HG03066 (cell line): ENCODE measurements around the gene ADAT1.
"Not testable (repeated sequence)": the region's sequence is repeated elsewhere in the genome, so short reads cannot be mapped to it uniquely, and the experiment has no call there.

Experiments used
- ATAC-seq: cut with Tn5 transposase; IDR thresholded peaks from one replicate; pipeline ENCODE4 v1.9.1; 2021; ENCODE audit warnings: low read depth; ENCODE audit not compliant: unreplicated experiment

ADAT1 gene

GRCh38 chr16:75620326-75621169 is 2.5 kb downstream of the ADAT1 start:
- no peak for ATAC-seq

- ATAC-seq, result no peak
Observed at GRCh38 chr16:75618780-75619179, 4.3 kb downstream of the ADAT1 start.

- ATAC-seq, result no peak
Observed at GRCh38 chr16:75617121-75617520, 6.0 kb downstream of the ADAT1 start.

GRCh38 chr16:75616521-75617010 is 6.5 kb downstream of the ADAT1 start:
- no peak for ATAC-seq

- no peak for ATAC-seq
Observed at GRCh38 chr16:75615619-75616018, 7.5 kb downstream of the ADAT1 start.

GRCh38 chr16:75614066-75614897 is 8.8 kb downstream of the ADAT1 start:
- no peak for ATAC-seq

GRCh38 chr16:75606507-75606906 is 16.6 kb downstream of the ADAT1 start:
- ATAC-seq, result no peak

- ATAC-seq, result no peak
Observed at GRCh38 chr16:75603241-75603640, 19.8 kb downstream of the ADAT1 start.

GRCh38 chr16:75599452-75600277 is 23.4 kb downstream of the ADAT1 start:
- ATAC-seq, result no peak

- ATAC-seq, result no peak
Observed at GRCh38 chr16:75593825-75594820, 29.0 kb downstream of the ADAT1 start.

GRCh38 chr16:75593308-75593707 is 29.8 kb downstream of the ADAT1 start:
- no peak for ATAC-seq

- ATAC-seq, result not testable (repeated sequence)
Observed at GRCh38 chr16:75591927-75592326, 31.2 kb downstream of the ADAT1 start.

- no peak for ATAC-seq
Observed at GRCh38 chr16:75590920-75591843, 31.9 kb downstream of the ADAT1 start.

GRCh38 chr16:75589306-75589705 is 33.8 kb downstream of the ADAT1 start:
- no peak for ATAC-seq

GRCh38 chr16:75588716-75589115 is 34.4 kb downstream of the ADAT1 start:
- ATAC-seq, result no peak

GRCh38 chr16:75584108-75584507 is 39.0 kb downstream of the ADAT1 start:
- peak; percentile 62 for ATAC-seq

GRCh38 chr16:75579281-75579834 is 43.7 kb downstream of the ADAT1 start:
- ATAC-seq, result no peak

GRCh38 chr16:75578725-75579124 is 44.4 kb downstream of the ADAT1 start:
- ATAC-seq, result no peak
